GM19438 (cell line): Measurements from ENCODE around the gene SUSD5.

ENCODE experiments used
- ATAC-seq: cut with Tn5 transposase; IDR thresholded peaks from one replicate; pipeline ENCODE4 v1.9.1; 2021; ENCODE audit warnings: low read depth; ENCODE audit not compliant: unreplicated experiment

Gene SUSD5

DNA sequence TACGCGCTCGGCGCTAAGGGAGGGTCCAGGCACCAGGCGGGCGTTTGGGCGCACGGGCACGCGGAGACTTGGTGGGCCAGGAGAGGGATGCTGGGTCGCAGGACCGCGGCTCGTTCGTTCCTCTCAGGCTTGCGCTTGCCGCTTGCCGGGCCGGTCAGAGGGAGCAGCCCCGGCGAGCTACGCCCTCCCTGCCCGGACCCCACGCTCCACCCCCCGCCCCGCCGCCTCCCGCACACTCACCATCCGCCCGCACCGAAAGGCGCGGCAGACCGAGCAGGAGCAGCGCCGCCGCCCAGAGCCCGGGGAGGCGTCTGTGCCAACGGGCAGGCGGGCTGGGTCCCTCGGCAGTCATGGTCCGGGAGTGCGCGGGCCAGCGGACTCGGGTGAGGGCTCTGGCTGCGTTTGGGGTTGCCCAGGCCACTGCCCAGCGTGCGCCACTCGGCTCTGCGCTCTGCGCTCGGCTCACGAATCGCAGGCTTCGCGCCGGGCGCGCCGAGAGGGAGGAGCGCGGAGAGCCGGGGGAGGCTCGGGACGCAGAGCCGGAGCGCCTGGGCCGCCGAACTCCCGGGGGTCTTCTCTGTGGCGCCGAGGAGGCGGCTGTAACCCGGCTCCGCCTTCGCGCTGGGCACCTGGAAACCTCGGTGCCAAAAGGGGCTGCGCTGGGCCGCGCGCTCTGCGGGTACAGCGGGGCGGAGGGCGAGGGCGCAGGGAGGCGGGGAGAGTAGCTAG, at the start of gene SUSD5:
Gene SUSD5, minus strand, starts transcription at position 365 of the 729 bp plus-strand sequence. Its CDS starts 13 bp downstream, at position 352.
- ATAC-seq = no peak

GRCh38 chr3:33260104-33260503, 41.5 kb upstream of the SUSD5 start:
- ATAC-seq = no peak

- no peak for ATAC-seq
These were observed 37.6 kb upstream of the SUSD5 start for GRCh38 chr3:33256249-33256648.

GRCh38 chr3:33250712-33251111, 32.1 kb upstream of the SUSD5 start:
- ATAC-seq = no peak

- no peak for ATAC-seq
These were observed 28.2 kb upstream of the SUSD5 start for GRCh38 chr3:33246786-33247185.

DNA sequence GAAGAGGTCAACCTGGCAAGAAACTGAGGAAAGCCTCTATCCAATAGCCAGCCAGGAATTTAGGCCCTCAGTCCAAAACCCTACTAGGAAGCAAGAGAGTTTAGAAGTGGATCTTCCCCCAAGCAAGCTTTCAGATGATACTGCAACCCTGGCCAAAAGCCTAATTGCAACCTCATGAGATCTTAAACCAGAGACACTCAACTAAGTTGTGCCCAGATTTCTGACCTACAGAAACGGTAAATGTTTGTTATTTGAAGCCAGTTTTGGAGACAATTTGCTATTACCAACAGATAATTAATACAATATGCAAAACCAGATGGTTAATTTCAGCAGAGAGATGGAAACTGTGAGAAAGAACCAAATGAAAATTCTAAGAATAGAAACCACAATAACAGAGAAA, 21.7 kb upstream of the SUSD5 start:
- ATAC-seq = no peak

DNA sequence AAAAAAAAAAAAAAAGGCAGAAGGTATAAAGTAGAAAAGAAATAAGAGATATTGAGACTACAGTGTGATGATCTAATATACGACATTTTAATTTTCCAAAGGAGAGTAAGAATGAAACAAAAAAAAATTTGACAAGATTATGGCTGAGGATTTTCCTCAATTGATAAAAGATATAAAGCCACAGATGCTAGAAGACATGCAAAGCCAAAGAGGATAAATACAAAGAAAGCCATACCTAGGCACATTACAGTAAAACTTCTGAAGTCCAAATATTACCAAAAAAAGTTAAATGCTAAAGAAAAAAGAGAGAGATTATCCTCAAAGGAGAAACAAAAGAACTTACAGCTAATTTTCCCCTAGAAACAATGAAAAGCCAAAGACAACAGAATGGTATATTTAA, 20.3 kb upstream of the SUSD5 start:
- no peak for ATAC-seq

GRCh38 chr3:33237439-33237838, 18.8 kb upstream of the SUSD5 start:
- no peak for ATAC-seq

GRCh38 chr3:33236005-33236404, 17.4 kb upstream of the SUSD5 start:
- no peak for ATAC-seq

DNA sequence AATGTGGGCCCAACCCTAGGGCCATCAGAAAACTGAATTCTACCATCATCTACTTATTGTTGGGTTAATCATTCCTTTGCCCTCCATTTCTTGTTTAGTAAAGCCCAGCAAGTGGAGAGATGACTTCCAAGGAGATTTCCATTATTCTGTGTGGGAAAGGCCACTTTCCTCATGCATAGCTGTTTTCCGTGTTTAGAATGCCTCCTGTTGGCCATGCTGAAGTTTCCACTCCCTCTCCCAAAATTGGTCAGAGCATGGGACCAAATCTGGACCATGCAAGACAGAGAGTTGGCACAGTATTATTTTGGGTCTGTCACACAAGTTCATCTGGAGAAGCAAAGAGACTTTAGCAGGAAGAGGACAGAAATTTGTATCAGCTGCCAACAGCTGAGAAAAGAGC, 15.3 kb upstream of the SUSD5 start:
- ATAC-seq = no peak

DNA sequence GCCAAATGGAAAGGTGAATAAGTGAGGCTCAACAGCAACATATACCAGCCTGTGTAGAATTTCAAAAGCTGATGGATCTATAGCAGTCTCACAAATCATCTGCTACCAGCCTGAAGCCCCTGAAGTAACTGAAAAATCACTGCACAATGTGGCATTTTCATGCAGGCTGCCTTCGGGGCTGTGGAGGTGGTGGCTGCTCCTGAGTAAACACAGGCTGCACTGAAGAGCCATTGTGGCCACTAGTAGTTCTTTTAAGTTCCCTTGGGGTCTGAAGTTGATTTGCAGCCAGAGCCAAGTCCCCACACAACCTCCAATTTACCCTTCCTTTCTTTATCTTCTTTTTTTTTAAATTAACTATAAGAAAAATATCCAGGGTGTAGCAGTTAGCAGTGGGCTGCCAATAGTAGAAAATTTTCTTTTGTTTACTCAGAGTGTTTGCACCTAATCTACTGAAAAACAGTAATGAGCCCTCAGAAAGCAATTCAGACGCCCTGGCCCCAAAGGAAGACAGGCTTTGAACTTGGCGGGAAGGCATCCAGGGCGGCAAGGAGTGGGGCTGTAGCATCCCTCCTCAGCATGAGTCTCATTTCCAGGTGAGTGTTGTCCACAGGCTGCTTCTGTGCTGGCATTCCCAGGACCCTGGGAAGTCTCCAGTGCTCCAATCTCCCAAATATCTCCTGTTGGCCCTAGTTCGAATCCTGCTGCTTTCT, 13.3 kb upstream of the SUSD5 start:
- no peak for ATAC-seq

- no peak for ATAC-seq
These were observed 11.3 kb upstream of the SUSD5 start for GRCh38 chr3:33229947-33230346.

- no peak for ATAC-seq
These were observed 10.5 kb upstream of the SUSD5 start for GRCh38 chr3:33229066-33229465.

DNA sequence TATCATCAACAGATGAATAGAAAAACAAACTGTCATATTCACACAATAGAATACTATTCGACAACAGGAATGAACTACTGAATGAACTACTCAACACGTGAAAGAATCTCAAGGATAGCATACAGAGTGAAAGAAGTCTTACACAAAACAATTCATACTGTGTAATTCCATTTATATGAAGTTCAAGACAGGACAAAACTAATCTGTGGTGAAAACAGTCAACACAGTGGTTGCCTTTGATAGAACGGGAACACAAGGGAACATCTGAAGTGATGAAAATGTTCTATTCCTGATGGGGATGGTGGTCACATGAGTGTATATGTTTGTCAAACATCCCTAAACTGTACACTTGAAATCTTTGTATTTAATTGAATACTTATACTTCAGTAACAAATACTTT, 2.6 kb upstream of the SUSD5 start:
- ATAC-seq = no peak

- no peak for ATAC-seq
These were observed 521 bp upstream of the SUSD5 start for GRCh38 chr3:33219175-33219487.

- ATAC-seq = no peak
These were observed 654 bp downstream of the SUSD5 start for GRCh38 chr3:33217866-33218445.

GRCh38 chr3:33215739-33216138, 2.9 kb downstream of the SUSD5 start:
- no peak for ATAC-seq

DNA sequence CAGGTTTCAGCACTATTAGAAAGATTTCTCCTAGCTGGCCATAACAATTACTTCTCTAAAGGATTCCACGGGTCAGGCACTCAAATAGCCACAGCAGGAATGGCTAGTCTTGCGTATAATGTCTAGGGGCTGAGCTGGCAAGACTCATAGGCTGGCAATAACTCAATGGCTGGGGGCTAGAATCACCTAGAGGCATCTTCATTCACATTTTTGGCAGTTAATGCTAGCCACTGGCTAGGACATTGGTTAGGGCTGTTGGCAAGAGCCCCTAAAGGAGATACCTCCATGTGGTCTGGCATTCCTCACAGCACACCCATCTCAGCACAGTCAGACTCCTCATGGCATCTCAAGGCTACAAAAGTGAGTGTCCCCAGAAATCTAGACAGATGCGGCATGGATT, 6.2 kb downstream of the SUSD5 start:
- no peak for ATAC-seq

DNA sequence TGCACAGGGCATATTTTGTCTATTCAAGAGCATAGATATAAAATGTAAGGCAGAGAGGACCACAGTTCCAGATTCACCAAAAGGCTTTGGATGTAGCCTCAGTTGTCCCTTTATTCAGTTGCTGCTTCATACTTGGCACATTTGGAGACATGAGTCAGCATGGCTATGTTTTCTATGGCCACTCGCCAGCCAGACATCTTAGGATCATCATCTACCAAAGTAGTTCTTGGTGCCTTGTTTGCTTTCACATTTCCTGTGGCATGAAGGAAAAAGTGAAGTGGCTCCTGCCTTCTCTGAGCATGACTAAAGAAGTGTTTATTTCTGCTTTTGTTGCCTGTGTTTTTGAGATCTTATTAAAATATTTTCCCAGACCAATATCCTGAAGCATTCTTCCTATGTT, 7.2 kb downstream of the SUSD5 start:
- no peak for ATAC-seq

- no peak for ATAC-seq
These were observed 9.3 kb downstream of the SUSD5 start for GRCh38 chr3:33209357-33209756.

DNA sequence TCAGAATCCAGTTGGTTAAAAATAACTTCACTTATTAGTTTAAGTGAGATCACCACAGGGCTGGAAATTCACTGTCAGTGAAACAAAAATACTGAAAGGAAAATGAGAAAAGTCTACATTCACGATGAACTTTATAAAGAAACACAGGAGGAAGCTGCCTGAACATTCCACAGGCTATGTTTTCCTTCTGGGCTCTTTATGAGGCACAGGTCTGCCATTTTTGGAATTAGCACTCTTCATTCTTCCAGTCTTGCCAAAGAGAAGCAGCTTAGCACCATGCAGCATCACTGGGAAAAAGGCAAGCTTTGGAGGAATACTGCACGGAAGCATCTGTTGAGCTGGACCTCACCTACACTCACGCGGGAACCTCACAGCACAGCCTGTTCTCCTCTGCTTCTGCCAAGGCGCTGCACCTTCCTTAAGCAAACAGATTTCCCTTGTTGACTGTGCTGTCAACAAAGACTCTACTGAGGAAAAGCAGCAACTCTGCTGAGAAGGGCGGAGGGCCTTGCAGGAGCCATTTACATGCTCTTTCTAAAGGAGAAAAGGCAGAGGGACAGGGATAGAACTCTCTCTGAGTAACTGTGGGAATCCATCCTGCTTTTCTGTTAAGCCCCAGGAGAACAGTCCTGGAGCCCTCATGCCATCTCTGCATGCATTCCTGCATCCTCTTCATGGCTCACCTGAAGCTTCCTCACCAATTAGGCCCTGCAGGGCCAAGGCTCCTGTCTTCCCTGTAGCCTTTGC, 15.7 kb downstream of the SUSD5 start:
- no peak for ATAC-seq
